Osteoblast (primary cell): ENCODE results near the gene SECISBP2L. TPM values are rescaled to one million over a fixed set of nuclear protein-coding genes. Genes with fewer than 3 reads are reported as not detected.
A peak's percentile ranks its signal among the peaks of the same experiment; 100 is the strongest.
"Not testable (repeated sequence)": the region's sequence is repeated elsewhere in the genome, so short reads cannot be mapped to it uniquely, and the experiment has no call there.

Experiments used
- DNase-seq: peaks from one replicate; pipeline ENCODE4 v3.0.0; 2011; ENCODE audit warnings: low spot score, mixed read lengths; ENCODE audit not compliant: insufficient read length; ENCODE audit errors: missing footprints
- H2AFZ ChIP-seq: 2 replicates; pipeline ENCODE4 v1.6.0; 2011; ENCODE audit warnings: mild to moderate bottlenecking, low read length
- H3K27ac ChIP-seq: 2 replicates; pipeline ENCODE4 v1.5.1; 2011; ENCODE audit warnings: mild to moderate bottlenecking, low read depth, low read length, moderate library complexity
- H3K27me3 ChIP-seq: 2 replicates; pipeline ENCODE4 v1.6.0; 2012; ENCODE audit warnings: mild to moderate bottlenecking, control low read depth, inconsistent platforms, low read length, moderate library complexity; ENCODE audit not compliant: insufficient read depth
- H3K36me3 ChIP-seq: 2 replicates; pipeline ENCODE4 v1.5.1; 2011; ENCODE audit warnings: mild to moderate bottlenecking, low read length, control low read depth, moderate library complexity; ENCODE audit not compliant: insufficient read depth
- H3K4me1 ChIP-seq: 2 replicates; pipeline ENCODE4 v1.5.1; 2011; ENCODE audit warnings: mild to moderate bottlenecking, low read length, control low read depth, moderate library complexity; ENCODE audit not compliant: insufficient read depth
- H3K4me2 ChIP-seq: 2 replicates; pipeline ENCODE4 v1.6.0; 2011; ENCODE audit warnings: mild to moderate bottlenecking, low read length; ENCODE audit not compliant: insufficient read depth
- H3K4me3 ChIP-seq: fragments of 200-600 bp; sonication (generic); 3 replicates; pipeline ENCODE4 v1.5.1; 2012; ENCODE audit warnings: mild to moderate bottlenecking, low read length, inconsistent platforms; ENCODE audit not compliant: insufficient read depth
- H3K79me2 ChIP-seq: 2 replicates; pipeline ENCODE4 v1.6.0; 2012; ENCODE audit warnings: mild to moderate bottlenecking, low read length, control low read depth, inconsistent platforms; ENCODE audit not compliant: insufficient read depth
- H3K9me3 ChIP-seq: 2 replicates; pipeline ENCODE4 v1.5.1; 2011; ENCODE audit warnings: low read depth, low read length, control low read depth
- H4K20me1 ChIP-seq: 2 replicates; pipeline ENCODE4 v1.6.0; 2012; ENCODE audit warnings: mild to moderate bottlenecking, low read length, control low read depth; ENCODE audit not compliant: insufficient read depth
- total RNA-seq: library from RNA; depleted of rRNA; stranded (reverse); fragments of >200 nt; gene quantifications from 2 replicates; pipeline ENCODE4 v1.2.3, GENCODE V29; 2012
- TF ChIP-seq, protein P1 (sequence below): IDR thresholded peaks from 2 replicates; pipeline ENCODE4 v1.5.1; 2011; ENCODE audit warnings: mild to moderate bottlenecking, low read depth, low read length, moderate library complexity; ENCODE audit errors: extremely low read depth

The SECISBP2L gene
- total RNA-seq, 1 donor, result 42.3 TPM

DNA sequence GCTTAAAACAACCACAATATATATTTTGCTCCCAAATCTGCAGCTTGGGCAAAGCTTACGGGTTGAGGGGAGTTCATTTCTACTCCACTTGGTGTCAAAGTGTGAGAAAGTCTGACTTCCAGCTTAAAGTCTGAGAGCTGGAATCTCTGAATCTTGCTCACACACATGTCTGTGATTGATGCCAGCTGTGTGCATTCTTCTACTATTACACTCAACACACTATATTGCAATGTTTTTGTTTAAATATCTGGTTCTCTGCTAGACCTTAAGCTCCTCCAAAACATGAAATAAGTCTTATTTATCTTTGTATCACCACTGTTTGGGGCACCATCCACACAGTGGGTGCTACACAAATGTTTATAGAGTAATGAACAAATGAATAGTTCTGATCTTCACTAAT lies 36.7 kb upstream of the SECISBP2L start:
- Histone ChIP-seq H3K36me3 (no peaks in the 10 kb centered on the region), H3K9me3 (no peaks in the 10 kb centered on the region), H2AFZ (peak overlapping the region; percentile 5), H3K4me2 (no peak overlapping the region), H3K27ac (peak overlapping the region; percentile 42), H3K4me1 (peaks cover 12% of the 10 kb centered on the region), H4K20me1 (no peaks in the 10 kb centered on the region), H3K27me3 (no peaks in the 10 kb centered on the region), H3K4me3 (no peak overlapping the region), H3K79me2 (no peaks in the 10 kb centered on the region)
- TF ChIP-seq, protein P1, sequence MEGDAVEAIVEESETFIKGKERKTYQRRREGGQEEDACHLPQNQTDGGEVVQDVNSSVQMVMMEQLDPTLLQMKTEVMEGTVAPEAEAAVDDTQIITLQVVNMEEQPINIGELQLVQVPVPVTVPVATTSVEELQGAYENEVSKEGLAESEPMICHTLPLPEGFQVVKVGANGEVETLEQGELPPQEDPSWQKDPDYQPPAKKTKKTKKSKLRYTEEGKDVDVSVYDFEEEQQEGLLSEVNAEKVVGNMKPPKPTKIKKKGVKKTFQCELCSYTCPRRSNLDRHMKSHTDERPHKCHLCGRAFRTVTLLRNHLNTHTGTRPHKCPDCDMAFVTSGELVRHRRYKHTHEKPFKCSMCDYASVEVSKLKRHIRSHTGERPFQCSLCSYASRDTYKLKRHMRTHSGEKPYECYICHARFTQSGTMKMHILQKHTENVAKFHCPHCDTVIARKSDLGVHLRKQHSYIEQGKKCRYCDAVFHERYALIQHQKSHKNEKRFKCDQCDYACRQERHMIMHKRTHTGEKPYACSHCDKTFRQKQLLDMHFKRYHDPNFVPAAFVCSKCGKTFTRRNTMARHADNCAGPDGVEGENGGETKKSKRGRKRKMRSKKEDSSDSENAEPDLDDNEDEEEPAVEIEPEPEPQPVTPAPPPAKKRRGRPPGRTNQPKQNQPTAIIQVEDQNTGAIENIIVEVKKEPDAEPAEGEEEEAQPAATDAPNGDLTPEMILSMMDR, result no peak
- peak; percentile 66 for DNase-seq

GRCh38 chr15:49079340-49080039 lies 33.2 kb upstream of the SECISBP2L start:
- no peak overlapping the region for H3K4me2 ChIP-seq
- no peaks in the 10 kb centered on the region for H3K27me3 ChIP-seq
- H3K27ac ChIP-seq, result no peak overlapping the region
- H3K9me3 ChIP-seq, result no peaks in the 10 kb centered on the region
- H3K4me1 ChIP-seq, result peaks cover 12% of the 10 kb centered on the region
- TF ChIP-seq, protein P1, result no peak
- H3K79me2 ChIP-seq, result no peaks in the 10 kb centered on the region
- H3K36me3 ChIP-seq, result no peaks in the 10 kb centered on the region
- H4K20me1 ChIP-seq, result no peaks in the 10 kb centered on the region
- no peak overlapping the region for H3K4me3 ChIP-seq
- H2AFZ ChIP-seq, result no peak overlapping the region
- DNase-seq, result no peak

DNA sequence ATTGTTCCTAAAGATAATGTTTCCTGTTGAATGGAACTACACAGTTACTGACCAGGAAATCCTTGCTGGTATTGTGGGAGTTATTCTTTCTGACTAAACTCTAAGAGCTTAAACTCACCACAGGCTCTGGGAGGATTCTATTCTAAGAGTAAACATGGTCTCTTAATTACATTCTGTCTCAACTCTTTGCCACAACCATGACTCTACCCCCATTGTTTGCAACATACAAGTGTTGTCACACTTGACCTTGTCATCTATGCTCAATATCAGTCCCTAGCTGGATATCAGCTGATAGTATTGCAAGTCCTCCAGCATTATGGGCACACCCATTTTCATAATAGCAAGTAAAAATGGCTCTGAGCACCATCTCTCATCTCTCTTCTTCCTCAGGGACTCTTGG lies 29.6 kb upstream of the SECISBP2L start:
- no peak overlapping the region for H3K4me3 ChIP-seq
- no peak overlapping the region for H3K27ac ChIP-seq
- no peaks in the 10 kb centered on the region for H3K79me2 ChIP-seq
- DNase-seq, result no peak
- no peaks in the 10 kb centered on the region for H3K27me3 ChIP-seq
- TF ChIP-seq, protein P1, result no peak
- H3K9me3 ChIP-seq, result no peaks in the 10 kb centered on the region
- no peak overlapping the region for H2AFZ ChIP-seq
- H4K20me1 ChIP-seq, result no peaks in the 10 kb centered on the region
- H3K36me3 ChIP-seq, result no peaks in the 10 kb centered on the region
- no peak overlapping the region for H3K4me2 ChIP-seq
- no peaks in the 10 kb centered on the region for H3K4me1 ChIP-seq

- not testable (repeated sequence) for DNase-seq, H3K27ac ChIP-seq, H4K20me1 ChIP-seq, H3K36me3 ChIP-seq, H3K4me1 ChIP-seq, H3K4me3 ChIP-seq, H3K9me3 ChIP-seq, H3K27me3 ChIP-seq, H3K79me2 ChIP-seq, H3K4me2 ChIP-seq, H2AFZ ChIP-seq
Measured at GRCh38 chr15:49074589-49075287, 28.5 kb upstream of the SECISBP2L start.
